HL-60 (cell line): ENCODE data around the gene YPEL1.

ENCODE experiments used
- GABPA ChIP-seq: IDR thresholded peaks from 2 replicates; pipeline ENCODE4 v1.6.1; 2012; ENCODE audit warnings: low read depth
- POLR2AphosphoS5 ChIP-seq: IDR thresholded peaks from 2 replicates; pipeline ENCODE4 v1.6.1; 2012; ENCODE audit warnings: low read depth
- REST ChIP-seq: IDR thresholded peaks from 2 replicates; pipeline ENCODE4 v1.6.1; 2012; ENCODE audit warnings: low read depth; ENCODE audit not compliant: insufficient replicate concordance
- TF ChIP-seq, protein P1 (sequence below): IDR thresholded peaks from one replicate; pipeline ENCODE4 v1.5.1; 2011; ENCODE audit warnings: low read length, control low read depth, inconsistent platforms; ENCODE audit not compliant: insufficient read depth

- TF ChIP-seq, protein P1, sequence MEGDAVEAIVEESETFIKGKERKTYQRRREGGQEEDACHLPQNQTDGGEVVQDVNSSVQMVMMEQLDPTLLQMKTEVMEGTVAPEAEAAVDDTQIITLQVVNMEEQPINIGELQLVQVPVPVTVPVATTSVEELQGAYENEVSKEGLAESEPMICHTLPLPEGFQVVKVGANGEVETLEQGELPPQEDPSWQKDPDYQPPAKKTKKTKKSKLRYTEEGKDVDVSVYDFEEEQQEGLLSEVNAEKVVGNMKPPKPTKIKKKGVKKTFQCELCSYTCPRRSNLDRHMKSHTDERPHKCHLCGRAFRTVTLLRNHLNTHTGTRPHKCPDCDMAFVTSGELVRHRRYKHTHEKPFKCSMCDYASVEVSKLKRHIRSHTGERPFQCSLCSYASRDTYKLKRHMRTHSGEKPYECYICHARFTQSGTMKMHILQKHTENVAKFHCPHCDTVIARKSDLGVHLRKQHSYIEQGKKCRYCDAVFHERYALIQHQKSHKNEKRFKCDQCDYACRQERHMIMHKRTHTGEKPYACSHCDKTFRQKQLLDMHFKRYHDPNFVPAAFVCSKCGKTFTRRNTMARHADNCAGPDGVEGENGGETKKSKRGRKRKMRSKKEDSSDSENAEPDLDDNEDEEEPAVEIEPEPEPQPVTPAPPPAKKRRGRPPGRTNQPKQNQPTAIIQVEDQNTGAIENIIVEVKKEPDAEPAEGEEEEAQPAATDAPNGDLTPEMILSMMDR: no peak
- TF ChIP-seq GABPA (no peak), POLR2AphosphoS5 (no peak), REST (no peak)
Measured at GRCh38 chr22:21688706-21689381, 46.8 kb downstream of the YPEL1 start.
